ENCODE data around the gene SH3YL1. TPM values are rescaled to one million over a fixed set of nuclear protein-coding genes. Genes with fewer than 3 reads are reported as not detected.

Gene SH3YL1
- total and polyA plus RNA-seq, 2 experiments from 2014 or later, result 35.6 to 45.8 TPM

- TF ChIP-seq ZNF462 (CRISPR knock-in tag; IDR thresholded peaks at IDR 0.05), result no peak
- no peak for TF ChIP-seq EZH2 (IDR thresholded peaks at IDR 0.05; ENCODE audit: low read depth, unreplicated experiment)
- no peak for TF ChIP-seq CTCF (conservative IDR thresholded peaks at IDR 0.05; ENCODE audit: low read depth in 2 of 2)
- no peak for TF ChIP-seq JUNB (IDR thresholded peaks at IDR 0.05; ENCODE audit: unreplicated experiment)
- no peak for TF ChIP-seq CREB1 (CRISPR knock-in tag; IDR thresholded peaks at IDR 0.05; ENCODE audit: low read depth)
- no peak for TF ChIP-seq NANOG (IDR thresholded peaks at IDR 0.05; ENCODE audit: borderline replicate concordance)
- TF ChIP-seq STAT1 (IDR thresholded peaks at IDR 0.05; ENCODE audit: unreplicated experiment), result no peak
Observed at GRCh38 chr2:263022-263738, 652 bp downstream of the SH3YL1 start (continued).
